GM12873 (cell line): ENCODE results near the gene CA12.

Source experiments
- TF ChIP-seq, protein P1 (sequence below): IDR thresholded peaks from 2 replicates; pipeline ENCODE4 v1.5.1; 2012; ENCODE audit warnings: low read depth, mild to moderate bottlenecking, moderate library complexity, low read length, control low read depth; ENCODE audit not compliant: insufficient read depth; ENCODE audit errors: missing control alignments

Gene CA12

DNA sequence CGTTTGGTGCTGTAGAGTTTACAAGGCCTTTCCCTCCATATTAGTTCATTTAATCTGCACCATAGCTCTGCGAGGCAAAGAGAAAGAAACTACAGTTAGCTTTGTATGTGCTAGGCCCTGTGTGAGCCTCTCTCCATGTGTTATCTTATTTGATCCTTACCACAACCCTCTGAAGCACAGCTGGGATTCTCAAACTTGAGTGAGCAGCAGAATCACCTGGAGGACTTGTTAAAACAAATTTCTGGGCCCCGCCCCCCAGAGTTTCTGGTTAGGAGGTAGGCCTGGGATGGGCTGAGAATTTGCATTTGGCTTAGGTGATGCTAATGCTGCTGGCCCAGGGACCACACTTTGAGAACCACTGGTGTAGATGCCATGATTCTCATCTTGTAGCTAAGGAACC, 12.3 kb downstream of the CA12 start:
- TF ChIP-seq, protein P1, sequence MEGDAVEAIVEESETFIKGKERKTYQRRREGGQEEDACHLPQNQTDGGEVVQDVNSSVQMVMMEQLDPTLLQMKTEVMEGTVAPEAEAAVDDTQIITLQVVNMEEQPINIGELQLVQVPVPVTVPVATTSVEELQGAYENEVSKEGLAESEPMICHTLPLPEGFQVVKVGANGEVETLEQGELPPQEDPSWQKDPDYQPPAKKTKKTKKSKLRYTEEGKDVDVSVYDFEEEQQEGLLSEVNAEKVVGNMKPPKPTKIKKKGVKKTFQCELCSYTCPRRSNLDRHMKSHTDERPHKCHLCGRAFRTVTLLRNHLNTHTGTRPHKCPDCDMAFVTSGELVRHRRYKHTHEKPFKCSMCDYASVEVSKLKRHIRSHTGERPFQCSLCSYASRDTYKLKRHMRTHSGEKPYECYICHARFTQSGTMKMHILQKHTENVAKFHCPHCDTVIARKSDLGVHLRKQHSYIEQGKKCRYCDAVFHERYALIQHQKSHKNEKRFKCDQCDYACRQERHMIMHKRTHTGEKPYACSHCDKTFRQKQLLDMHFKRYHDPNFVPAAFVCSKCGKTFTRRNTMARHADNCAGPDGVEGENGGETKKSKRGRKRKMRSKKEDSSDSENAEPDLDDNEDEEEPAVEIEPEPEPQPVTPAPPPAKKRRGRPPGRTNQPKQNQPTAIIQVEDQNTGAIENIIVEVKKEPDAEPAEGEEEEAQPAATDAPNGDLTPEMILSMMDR, result no peak

DNA sequence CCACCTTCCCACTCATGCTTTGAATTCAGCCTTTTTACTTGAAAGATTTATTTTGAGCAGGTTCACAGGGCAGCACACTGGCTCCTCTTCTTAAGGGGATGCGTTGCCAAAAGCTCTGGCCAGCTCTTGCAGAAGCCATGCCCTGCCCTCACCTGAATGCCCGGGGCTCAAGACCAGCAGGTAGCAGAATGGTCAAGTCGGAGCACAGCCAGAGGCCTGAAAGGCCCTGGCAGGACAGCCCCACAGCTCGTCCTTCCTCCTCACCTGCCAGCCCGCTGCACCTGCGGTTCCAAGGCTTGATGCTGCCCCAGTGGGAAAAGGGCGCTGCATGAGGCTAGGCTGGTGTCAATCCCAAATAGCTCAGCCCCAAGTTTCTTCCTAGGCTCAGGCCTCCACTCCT, 13.1 kb downstream of the CA12 start:
- TF ChIP-seq, protein P1, result no peak

DNA sequence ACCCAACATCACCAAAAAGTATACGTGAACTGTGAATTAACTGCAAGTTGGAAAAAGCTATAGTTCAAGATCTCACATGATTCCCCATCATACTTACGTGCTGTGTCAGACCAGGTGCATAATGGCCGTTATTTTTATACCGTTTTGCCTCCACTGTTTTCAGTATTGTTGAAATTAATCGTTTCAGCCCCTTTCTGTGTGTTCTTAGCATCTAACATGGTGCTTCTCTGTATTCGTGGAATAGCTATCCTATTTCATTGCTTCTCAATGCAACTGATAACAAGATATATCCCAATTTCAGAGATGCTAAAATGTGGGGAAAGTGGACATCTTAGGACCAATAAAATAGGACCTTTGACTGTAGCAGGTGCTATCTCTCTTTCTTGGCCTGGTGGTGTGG, 13.7 kb downstream of the CA12 start:
- TF ChIP-seq, protein P1, result no peak

DNA sequence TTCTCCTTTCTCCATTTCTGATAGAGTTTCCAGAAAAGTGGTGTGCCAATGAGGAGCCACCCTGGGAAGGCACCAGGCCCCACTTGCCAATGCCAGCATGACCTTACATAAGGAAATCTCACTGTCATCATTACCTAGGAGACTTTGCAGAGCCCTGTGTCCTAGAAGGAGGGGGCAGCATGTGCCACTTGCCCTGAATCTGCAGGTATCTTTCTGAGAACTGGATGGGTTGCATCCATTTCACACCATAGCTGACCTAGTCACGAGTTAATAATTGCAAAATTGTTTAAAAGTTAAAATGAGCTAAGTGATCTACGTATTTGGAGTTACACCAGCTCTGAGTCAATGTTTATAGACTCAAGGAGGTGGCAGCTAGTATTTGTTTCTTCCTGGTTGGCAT, 14.3 kb downstream of the CA12 start:
- TF ChIP-seq, protein P1, result no peak

DNA sequence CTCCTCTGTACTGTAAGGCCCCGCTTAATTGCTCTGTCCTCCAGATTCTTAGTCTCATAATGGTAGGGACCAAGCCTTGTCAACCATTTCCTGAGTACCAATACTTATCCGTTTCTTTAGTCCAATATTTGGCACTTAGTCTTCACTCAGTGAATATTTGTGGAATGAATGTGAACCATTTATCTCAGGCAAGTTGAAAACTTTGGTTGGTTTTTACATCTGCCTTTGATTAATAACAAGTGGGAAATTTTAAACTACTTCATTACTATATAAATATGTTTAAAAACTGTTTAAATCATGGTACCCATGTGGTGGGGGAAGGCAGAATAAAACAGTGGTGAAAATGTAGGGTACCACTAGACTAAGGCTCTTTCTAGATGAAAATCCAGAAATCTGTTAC, 15.2 kb downstream of the CA12 start:
- TF ChIP-seq, protein P1, result no peak

DNA sequence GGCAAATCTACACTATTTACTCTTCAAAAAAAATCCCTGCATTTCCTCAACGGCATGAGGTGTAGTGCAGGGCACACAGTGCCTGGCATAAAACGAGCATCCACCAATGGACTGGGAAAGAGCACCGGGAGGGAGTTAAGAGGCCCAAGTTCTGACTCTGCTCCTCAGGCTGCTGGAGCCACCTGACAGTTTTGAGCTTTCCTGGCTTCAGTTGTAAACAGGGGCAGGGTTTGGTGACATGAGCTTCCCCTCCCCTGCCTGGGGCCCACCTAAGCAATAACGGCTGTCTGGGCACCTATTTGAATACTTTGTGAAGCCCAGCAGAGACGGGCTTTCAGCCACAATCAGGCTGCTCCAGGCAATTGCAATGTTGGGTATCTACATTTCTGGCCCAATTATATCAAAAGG, 16.4 kb downstream of the CA12 start:
- TF ChIP-seq, protein P1, result no peak

DNA sequence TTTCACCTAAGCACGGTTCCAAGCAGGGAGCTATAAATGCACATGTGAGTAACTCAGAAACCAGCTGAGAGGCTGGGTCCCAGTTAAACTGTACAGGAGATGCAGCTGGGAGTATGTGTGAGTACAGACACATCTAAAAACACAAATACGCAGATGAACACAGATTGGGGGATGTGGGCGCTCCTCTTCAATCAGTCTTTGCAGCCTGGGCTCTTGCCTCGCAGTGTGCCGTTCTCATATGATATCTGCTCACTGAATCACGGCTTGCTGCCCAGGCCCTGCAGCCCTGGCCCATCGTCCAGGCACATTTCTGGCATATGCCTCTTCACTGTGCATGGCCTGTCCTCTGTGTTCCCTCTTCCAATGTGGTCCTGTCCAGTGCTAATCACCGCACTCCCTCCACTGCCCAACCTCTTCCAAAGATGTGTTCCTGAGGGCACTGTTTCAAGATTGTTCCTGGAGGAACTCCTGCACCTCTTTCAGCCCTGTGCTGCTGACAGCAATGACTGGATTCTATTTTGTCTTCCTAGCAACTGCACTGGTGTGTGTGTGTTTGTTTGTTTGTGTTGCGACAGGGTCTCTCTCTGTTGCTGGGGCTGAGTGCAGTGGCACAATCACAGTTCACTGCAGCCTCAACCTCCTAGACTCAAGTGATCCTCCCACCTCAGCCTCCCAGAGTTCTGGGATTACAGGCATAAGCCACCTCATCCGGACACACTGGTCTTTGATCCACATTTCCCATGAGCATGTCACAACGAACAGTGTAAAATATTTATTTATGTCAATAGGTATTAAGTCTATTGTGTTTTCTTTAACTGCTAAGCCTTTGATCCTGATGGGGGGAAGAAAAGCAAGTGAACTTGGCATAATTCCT, 17.0 kb downstream of the CA12 start:
- TF ChIP-seq, protein P1, result no peak
